PFSK-1 (cell line): ENCODE results near the gene MIOX.

Source experiments
- FOXP2 ChIP-seq: optimal IDR thresholded peaks from 2 replicates; pipeline ENCODE3; 2011; ENCODE audit warnings: borderline replicate concordance, control low read depth, inconsistent platforms; ENCODE audit not compliant: insufficient read depth; ENCODE audit errors: extremely low read length, extremely low read depth
- POLR2AphosphoS5 ChIP-seq: IDR thresholded peaks from 2 replicates; pipeline ENCODE4 v1.6.1; 2012; ENCODE audit warnings: low read depth, mild to moderate bottlenecking, control low read depth, low read length, moderate library complexity
- REST ChIP-seq, 2 experiments: IDR thresholded peaks; 2 replicates each; pipeline versions ENCODE4 v1.6.1 to v1.8.0; 2011 to 2012; ENCODE audit warnings: low read depth in 2 of 2, low read length in 2 of 2, control low read depth in 1 of 2, inconsistent platforms in 1 of 2, mild to moderate bottlenecking in 1 of 2, moderate library complexity in 1 of 2; ENCODE audit not compliant: insufficient read depth in 1 of 2
- SIN3A ChIP-seq: IDR thresholded peaks from 2 replicates; pipeline ENCODE4 v1.6.1; 2012; ENCODE audit warnings: mild to moderate bottlenecking, low read length, moderate library complexity, borderline replicate concordance; ENCODE audit not compliant: insufficient read depth
- TAF1 ChIP-seq: IDR thresholded peaks from 2 replicates; pipeline ENCODE4 v1.6.1; 2012; ENCODE audit warnings: low read length, control low read depth, borderline replicate concordance; ENCODE audit not compliant: insufficient read depth

Gene MIOX

DNA sequence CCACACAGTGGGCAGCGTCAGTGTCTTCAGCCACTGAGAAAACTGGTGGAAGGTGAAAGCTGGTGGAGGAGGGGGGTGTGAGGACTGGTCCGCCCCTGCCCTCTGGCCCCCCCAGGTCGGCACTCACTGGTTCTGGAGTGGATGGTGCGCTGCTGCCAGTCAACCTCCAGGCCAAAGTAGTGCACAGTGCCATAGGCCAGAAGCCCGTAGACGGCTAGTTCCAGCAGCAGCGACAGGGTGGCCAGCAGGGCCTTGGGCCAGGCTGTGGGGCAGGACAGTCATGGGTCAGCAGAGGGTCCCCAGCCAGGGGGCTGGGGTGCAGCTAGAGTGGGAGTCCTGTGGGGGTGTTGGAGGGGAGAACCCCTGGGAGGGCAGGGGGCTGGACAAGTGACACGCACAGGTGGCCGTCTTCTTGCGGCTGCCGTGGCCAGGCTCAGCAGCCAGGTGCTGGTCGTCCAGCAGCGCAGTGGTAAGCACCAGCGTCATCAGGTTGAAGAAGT is 18.7 kb downstream of the MIOX start:
- no peak for TF ChIP-seq SIN3A
- TF ChIP-seq REST (IDR thresholded peaks at IDR 0.05; ENCODE audit: insufficient read depth in 1 of 2, low read depth in 2 of 2, low read length in 2 of 2), result no peak
- no peak for TF ChIP-seq TAF1
- TF ChIP-seq FOXP2, result no peak

DNA sequence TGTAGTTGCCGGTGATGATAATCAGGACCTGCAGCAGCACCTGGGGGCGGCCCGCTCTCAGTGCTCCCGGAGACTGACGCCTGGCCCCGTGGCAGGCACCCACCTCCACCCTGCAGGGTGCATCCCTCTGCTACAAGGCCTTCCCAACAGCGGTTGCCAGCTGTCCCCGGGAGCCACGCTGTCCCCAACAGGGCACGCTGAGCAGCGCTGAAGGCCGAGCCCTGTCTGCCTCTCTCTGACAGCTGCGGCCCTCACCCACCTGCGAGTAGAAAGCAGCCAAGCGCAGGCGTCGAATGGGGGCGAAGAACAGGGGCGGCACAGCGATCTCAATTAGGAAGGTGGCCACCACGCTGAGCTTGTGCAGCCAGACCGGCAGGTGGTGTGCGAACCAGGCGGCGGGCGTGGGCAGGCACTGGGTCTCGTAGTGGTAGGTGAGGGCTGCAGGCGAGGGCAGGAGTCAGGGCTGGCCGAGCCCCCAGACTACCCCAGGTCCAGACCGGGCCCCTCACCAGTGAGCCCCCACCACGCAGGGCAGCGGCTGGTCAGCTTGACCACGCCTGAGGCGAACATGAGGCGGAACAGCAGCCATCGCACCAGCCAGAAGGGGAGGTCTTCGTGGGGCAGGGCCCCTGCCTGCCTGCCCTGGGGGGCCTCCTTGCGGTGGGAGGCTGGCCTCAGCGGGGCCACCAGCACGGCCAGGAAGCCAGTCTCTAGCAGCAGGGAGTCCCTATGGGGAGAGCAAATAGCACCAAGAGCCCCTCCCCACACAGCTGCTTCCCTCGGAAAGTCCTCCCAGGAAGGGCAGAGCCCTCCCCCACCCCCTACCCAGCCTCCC is 19.3 kb downstream of the MIOX start:
- TF ChIP-seq SIN3A (no peak), POLR2AphosphoS5 (no peak), REST (IDR thresholded peaks at IDR 0.05; ENCODE audit: insufficient read depth in 1 of 2, low read depth in 2 of 2, low read length in 2 of 2) (no peak), FOXP2 (no peak), TAF1 (no peak)

GRCh38 chr22:50506611-50507420 is 20.2 kb downstream of the MIOX start:
- TF ChIP-seq POLR2AphosphoS5, result no peak
- no peak for TF ChIP-seq REST (IDR thresholded peaks at IDR 0.05; ENCODE audit: insufficient read depth in 1 of 2, low read depth in 2 of 2, low read length in 2 of 2)
- no peak for TF ChIP-seq FOXP2
- no peak for TF ChIP-seq TAF1
- no peak for TF ChIP-seq SIN3A

DNA sequence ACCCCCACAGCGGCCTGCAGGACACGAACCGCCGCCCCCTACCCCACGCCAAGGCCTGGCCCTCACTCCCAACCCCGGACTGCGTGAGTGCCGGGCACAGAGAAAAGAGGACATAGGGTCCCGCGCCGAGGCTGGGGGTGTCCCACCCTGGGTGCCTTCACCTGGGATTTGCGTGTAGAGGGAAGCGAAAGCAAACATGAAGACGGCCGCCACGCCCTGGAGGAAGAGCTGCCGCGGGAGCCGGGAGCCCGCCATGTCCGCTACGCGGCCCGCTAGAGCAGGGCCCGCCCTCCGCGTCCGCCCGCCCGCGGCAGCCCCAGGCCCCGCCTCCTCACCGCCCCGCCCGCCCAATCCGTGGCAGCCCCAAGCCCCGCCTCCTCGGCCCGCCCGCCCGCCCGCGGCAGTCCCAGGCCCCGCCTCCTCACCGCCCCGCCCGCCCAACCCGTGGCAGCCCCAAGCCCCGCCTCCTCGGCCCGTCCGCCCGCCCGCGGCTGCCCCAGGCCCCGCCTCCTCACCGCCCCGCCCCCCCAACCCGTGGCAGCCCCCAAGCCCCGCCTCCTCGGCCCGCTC is 20.8 kb downstream of the MIOX start, which contains the start of gene LMF2:
Gene LMF2 (minus strand): TSS at position 282 of the 570 bp plus-strand sequence. CDS start 27 bp downstream, at position 255.
- no peak for TF ChIP-seq FOXP2
- TF ChIP-seq POLR2AphosphoS5, result no peak
- TF ChIP-seq SIN3A, result no peak
- TF ChIP-seq TAF1, result no peak
- TF ChIP-seq REST (IDR thresholded peaks at IDR 0.05; ENCODE audit: insufficient read depth in 1 of 2, low read depth in 2 of 2, low read length in 2 of 2), result no peak
